PC-9 (cell line): ENCODE results near the gene EAF1. TPM values are rescaled to one million over a fixed set of nuclear protein-coding genes. Genes with fewer than 3 reads are reported as not detected.

Experiments
- BruUV-seq: library from RNA; stranded (reverse); fragments of 400-500 nt; replicated peaks from 2 replicates; lab custom pipeline; 2021; lab: Mats Ljungman, UMichigan
- CTCF ChIA-PET: fragments of 300-600 bp; sonication (Branson Sonifier 250); formaldehyde crosslinking; loops from one replicate; lab custom pipeline; 2022; ENCODE audit warnings: antibody characterized with exemption; lab: Charles Lee
- POLR2A ChIA-PET: fragments of 300-600 bp; sonication (Branson Sonifier 250); formaldehyde crosslinking; loops from one replicate; lab custom pipeline; 2022; ENCODE audit warnings: antibody characterized with exemption; ENCODE audit not compliant: unreplicated experiment; lab: Charles Lee
- DNase-seq, 2 experiments: peaks; one replicate each; pipeline versions ENCODE4 v3.0.0 to v3.0.0-alpha.2; 2015 to 2022; ENCODE audit warnings: mixed read lengths in 1 of 2
- H2AFZ ChIP-seq: fragments of 200-600 bp; sonication (generic); 2 replicates; pipeline ENCODE4 v1.8.1; 2017; ENCODE audit warnings: antibody characterized with exemption
- H3F3A ChIP-seq: fragments of 200-600 bp; sonication (generic); 2 replicates; pipeline ENCODE4 v1.8.1; 2017; ENCODE audit warnings: antibody characterized with exemption, mild to moderate bottlenecking, low read depth; ENCODE audit not compliant: insufficient read depth
- H3K27ac ChIP-seq: fragments of 200-600 bp; sonication (generic); 2 replicates; pipeline ENCODE4 v1.6.1; 2016; ENCODE audit warnings: mixed run types
- H3K27me3 ChIP-seq: fragments of 200-600 bp; sonication (generic); 2 replicates; pipeline ENCODE4 v1.6.1; 2016; ENCODE audit warnings: low read depth, mixed run types; ENCODE audit not compliant: insufficient read depth
- H3K36me3 ChIP-seq: fragments of 200-600 bp; sonication (generic); 2 replicates; pipeline ENCODE4 v1.6.1; 2016; ENCODE audit warnings: low read depth, mixed run types
- H3K4me1 ChIP-seq: fragments of 200-600 bp; sonication (generic); replicated peaks from 2 replicates; pipeline ENCODE4 v1.6.1; 2016; ENCODE audit warnings: mixed run types; ENCODE audit not compliant: insufficient read depth
- H3K4me2 ChIP-seq: fragments of 200-600 bp; sonication (generic); 2 replicates; pipeline ENCODE4 v1.6.1; 2017; ENCODE audit warnings: mixed run types
- H3K4me3 ChIP-seq: fragments of 200-600 bp; sonication (generic); 2 replicates; pipeline ENCODE4 v1.6.1; 2016; ENCODE audit warnings: mixed run types
- H3K79me2 ChIP-seq: fragments of 200-600 bp; sonication (generic); 2 replicates; pipeline ENCODE4 v1.6.1; 2017; ENCODE audit warnings: low read depth, mixed run types
- H3K9me2 ChIP-seq: fragments of 200-600 bp; sonication (generic); 2 replicates; pipeline ENCODE4 v1.8.1; 2017; ENCODE audit warnings: mild to moderate bottlenecking; ENCODE audit not compliant: insufficient read depth
- H3K9me3 ChIP-seq: fragments of 200-600 bp; sonication (generic); 2 replicates; pipeline ENCODE4 v1.8.1; 2016; ENCODE audit warnings: low read depth; ENCODE audit not compliant: insufficient read depth
- H4K20me1 ChIP-seq: fragments of 200-600 bp; sonication (generic); 2 replicates; pipeline ENCODE4 v1.8.1; 2017; ENCODE audit not compliant: insufficient read depth
- EZH2 ChIP-seq: fragments of 200-600 bp; sonication (generic); IDR thresholded peaks from 2 replicates; pipeline ENCODE4 v1.8.0; 2017; ENCODE audit warnings: antibody characterized with exemption, low read depth
- intact Hi-C: fragments of 100-400 bp; cut with micrococcal nuclease; formaldehyde crosslinking; loops from one replicate; pipeline ENCODE4 v1.10.0; 2022; ENCODE audit not compliant: unreplicated experiment
- total RNA-seq: library from RNA; stranded (reverse); gene quantifications from 2 replicates; pipeline ENCODE4 v1.2.3, GENCODE V29; 2021
- TF ChIP-seq, protein P1 (sequence below): fragments of 200-600 bp; sonication (generic); conservative IDR thresholded peaks from 2 replicates; pipeline ENCODE4 v1.6.1; 2017; ENCODE audit warnings: mixed run types, antibody characterized with exemption, mild to moderate bottlenecking, moderate library complexity

The EAF1 gene
- total RNA-seq, 1 experiment from 2014 or later: 16.4 TPM

DNA sequence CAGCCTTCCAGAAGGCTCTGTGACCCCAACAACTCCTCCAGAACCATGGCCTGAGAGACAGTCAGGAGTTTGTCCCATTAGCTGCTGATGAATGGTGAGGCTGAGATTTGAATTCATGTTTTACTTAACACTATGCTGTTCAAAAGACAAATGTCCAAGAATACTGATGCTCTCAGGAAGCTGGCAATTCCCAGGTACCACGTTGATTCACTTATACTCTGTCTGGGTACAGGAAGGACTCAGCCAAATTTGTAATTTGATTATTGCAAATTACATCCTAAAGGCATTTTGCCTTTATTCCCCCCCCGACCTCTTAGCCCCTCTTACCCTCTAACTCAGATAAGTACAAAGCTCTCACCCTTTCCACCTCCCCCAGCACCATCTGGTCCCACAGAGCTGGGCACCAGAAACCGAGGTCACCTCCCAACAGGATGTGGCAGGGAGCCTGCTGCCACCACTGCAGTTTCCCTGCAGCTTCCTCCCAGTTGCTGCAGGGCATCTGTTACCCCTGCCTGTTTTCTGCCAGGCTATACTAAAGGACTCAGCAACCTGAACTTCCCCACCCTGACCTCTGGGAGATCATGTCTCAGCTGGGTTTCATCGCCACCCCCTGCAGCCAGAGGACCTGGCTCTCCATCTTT, 33.6 kb downstream of the EAF1 start:
- Histone ChIP-seq H3K9me3 (no peaks in the 10 kb centered on the region), H3K36me3 (no peaks in the 10 kb centered on the region), H4K20me1 (no peaks in the 10 kb centered on the region), H3K27ac (no peak overlapping the region), H3K27me3 (no peaks in the 10 kb centered on the region), H3K79me2 (no peaks in the 10 kb centered on the region), H3K4me2 (no peak overlapping the region), H3K9me2 (no peaks in the 10 kb centered on the region), H2AFZ (no peak overlapping the region), H3K4me1 (no peaks in the 10 kb centered on the region), H3F3A (no peaks in the 10 kb centered on the region), H3K4me3 (no peak overlapping the region)
- no TSS peak for BruUV-seq
- POLR2A ChIA-PET: no interaction called here
- intact Hi-C loops: no loop called here
- CTCF ChIA-PET: no interaction called here
- no peak for DNase-seq
- no peak for TF ChIP-seq EZH2
- TF ChIP-seq, protein P1, sequence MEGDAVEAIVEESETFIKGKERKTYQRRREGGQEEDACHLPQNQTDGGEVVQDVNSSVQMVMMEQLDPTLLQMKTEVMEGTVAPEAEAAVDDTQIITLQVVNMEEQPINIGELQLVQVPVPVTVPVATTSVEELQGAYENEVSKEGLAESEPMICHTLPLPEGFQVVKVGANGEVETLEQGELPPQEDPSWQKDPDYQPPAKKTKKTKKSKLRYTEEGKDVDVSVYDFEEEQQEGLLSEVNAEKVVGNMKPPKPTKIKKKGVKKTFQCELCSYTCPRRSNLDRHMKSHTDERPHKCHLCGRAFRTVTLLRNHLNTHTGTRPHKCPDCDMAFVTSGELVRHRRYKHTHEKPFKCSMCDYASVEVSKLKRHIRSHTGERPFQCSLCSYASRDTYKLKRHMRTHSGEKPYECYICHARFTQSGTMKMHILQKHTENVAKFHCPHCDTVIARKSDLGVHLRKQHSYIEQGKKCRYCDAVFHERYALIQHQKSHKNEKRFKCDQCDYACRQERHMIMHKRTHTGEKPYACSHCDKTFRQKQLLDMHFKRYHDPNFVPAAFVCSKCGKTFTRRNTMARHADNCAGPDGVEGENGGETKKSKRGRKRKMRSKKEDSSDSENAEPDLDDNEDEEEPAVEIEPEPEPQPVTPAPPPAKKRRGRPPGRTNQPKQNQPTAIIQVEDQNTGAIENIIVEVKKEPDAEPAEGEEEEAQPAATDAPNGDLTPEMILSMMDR: no peak

DNA sequence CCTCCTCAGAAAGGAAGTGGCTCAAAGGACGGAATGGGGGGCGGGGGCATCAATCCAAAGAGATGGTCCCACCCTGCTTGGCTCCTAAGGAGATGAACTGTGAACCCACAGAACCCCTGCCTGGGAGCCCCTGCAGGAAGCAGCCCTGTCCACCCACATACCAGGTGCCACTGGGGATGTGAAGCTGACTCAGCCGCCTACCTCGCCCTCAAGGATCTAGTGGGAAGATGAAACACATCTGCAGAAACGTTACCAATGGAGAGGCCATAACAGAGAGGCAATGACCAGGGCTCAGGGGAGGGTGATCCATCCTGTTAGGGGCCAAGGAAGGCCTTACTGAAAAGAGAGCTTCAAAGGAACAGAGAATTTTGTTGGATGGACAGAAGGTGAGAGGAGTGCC, 35.1 kb downstream of the EAF1 start:
- Histone ChIP-seq H4K20me1 (no peaks in the 10 kb centered on the region), H3K36me3 (no peaks in the 10 kb centered on the region), H3K27ac (no peak overlapping the region), H3F3A (no peaks in the 10 kb centered on the region), H3K4me1 (no peaks in the 10 kb centered on the region), H2AFZ (no peak overlapping the region), H3K9me3 (no peaks in the 10 kb centered on the region), H3K27me3 (no peaks in the 10 kb centered on the region), H3K79me2 (no peaks in the 10 kb centered on the region), H3K4me2 (no peak overlapping the region), H3K4me3 (no peak overlapping the region), H3K9me2 (no peaks in the 10 kb centered on the region)
- intact Hi-C loops: no loop called here
- no TSS peak for BruUV-seq
- TF ChIP-seq EZH2: no peak
- TF ChIP-seq, protein P1: no peak
- POLR2A ChIA-PET: no interaction called here
- CTCF ChIA-PET: no interaction called here
- DNase-seq: no peak

DNA sequence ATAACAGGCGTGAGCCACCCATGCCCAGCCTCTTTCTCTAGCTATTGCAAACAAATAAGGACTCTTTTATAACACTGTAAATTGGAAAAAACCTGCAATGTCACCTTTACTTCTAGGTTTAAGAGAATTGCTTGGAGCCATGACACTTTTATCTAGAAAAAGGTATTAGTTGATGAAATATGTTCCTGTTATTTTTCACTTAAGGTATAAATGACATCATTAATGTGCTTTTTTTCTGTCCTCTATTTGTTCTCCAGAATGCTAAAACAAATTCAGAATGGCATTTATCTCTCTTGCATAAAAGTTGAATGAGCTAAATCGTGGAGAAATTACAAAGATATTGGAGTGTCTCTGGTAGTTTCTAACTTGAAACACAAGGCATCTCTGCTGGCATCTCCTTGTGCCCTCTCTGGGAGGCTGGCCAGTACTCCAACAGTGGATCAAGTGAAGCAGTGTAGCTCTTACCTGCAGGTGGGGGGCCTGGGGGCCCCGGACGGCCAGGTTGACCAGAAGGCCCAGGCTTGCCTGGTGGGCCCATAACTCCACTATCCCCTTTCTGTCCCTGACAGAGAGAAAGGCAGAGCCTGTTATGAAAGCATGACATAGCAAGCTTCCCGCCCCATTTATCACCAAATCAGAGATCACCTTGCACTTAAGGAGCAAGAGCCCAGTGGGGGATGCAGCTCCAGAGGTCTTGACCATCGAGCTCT, 38.6 kb downstream of the EAF1 start:
- no peaks in the 10 kb centered on the region for H3K4me1 ChIP-seq
- BruUV-seq: no TSS peak
- POLR2A ChIA-PET: no interaction called here
- no peaks in the 10 kb centered on the region for H3K9me2 ChIP-seq
- intact Hi-C loops: no loop called here
- no peak for DNase-seq
- no peak overlapping the region for H3K4me3 ChIP-seq
- TF ChIP-seq, protein P1: no peak
- H3K27ac ChIP-seq: no peak overlapping the region
- H3K36me3 ChIP-seq: no peaks in the 10 kb centered on the region
- H3K27me3 ChIP-seq: no peaks in the 10 kb centered on the region
- no peaks in the 10 kb centered on the region for H3K9me3 ChIP-seq
- CTCF ChIA-PET: no interaction called here
- no peaks in the 10 kb centered on the region for H3K79me2 ChIP-seq
- H3F3A ChIP-seq: no peaks in the 10 kb centered on the region
- no peaks in the 10 kb centered on the region for H4K20me1 ChIP-seq
- no peak overlapping the region for H3K4me2 ChIP-seq
- no peak overlapping the region for H2AFZ ChIP-seq
